ENCODE data around the gene ACE. TPM values are rescaled to one million over a fixed set of nuclear protein-coding genes. Genes with fewer than 3 reads are reported as not detected.

Gene ACE
- polyA plus RNA-seq, 1 donor (not counting 4 experiments of a cell fraction or from before 2014, with no cell fraction given) = 0.07 TPM

DNA sequence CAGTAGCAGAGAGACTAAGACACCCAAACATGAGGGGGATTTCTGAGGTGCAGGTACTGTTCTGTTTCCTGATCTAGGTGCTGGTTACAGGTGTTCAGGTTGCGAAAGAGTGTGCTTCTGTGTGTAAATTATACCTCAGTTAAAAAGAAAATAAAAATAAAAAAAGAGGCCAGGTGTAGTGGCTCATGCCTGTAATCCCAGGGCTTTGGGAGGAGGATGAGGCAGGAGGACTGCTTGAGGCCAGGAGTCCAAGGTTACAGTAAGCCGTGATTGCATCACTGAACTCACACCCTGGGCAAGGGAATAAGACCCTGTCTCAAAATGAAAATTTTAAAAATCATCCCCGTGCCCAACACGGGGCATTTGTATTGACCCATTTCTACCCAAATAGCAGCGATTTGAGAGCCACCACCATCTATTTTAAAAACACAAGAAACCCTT, 70.2 kb downstream of the ACE start:
- TF ChIP-seq EZH2 (IDR thresholded peaks at IDR 0.05; ENCODE audit: low read length) = no peak
- TF ChIP-seq CTCF (optimal IDR thresholded peaks at IDR 0.05 in 1 of 3, IDR thresholded peaks at IDR 0.05 in 1 of 3, conservative IDR thresholded peaks at IDR 0.05 in 1 of 3; ENCODE audit: extremely low read depth in 1 of 3, insufficient read depth in 2 of 3, low read length in 3 of 3) = no peak
- Histone ChIP-seq H3K4me3 (ENCODE audit: control insufficient read depth in 2 of 3, extremely low read depth in 1 of 3, insufficient read depth in 2 of 3, low read depth in 1 of 3, low read length in 3 of 3) (no peak overlapping the region), H4K20me1 (ENCODE audit: control insufficient read depth, extremely low read depth, insufficient read depth, low read length) (no peaks in the 10 kb centered on the region), H3K9me3 (ENCODE audit: control insufficient read depth, low read depth, low read length) (no peaks in the 10 kb centered on the region), H3K36me3 (ENCODE audit: control insufficient read depth in 2 of 2, extremely low read depth in 1 of 2, insufficient read depth in 2 of 2, low read length in 2 of 2) (no peaks in the 10 kb centered on the region), H3K27ac (ENCODE audit: control insufficient read depth, insufficient read depth, low read length) (no peak overlapping the region), H3K27me3 (ENCODE audit: control insufficient read depth, extremely low read depth, insufficient read depth, low read length) (no peaks in the 10 kb centered on the region), H3K4me2 (ENCODE audit: control insufficient read depth, extremely low read depth, insufficient read depth, low read depth, low read length) (no peak overlapping the region), H3K9me1 (ENCODE audit: control insufficient read depth, extremely low read depth, insufficient read depth, low read length) (no peaks in the 10 kb centered on the region), H2AFZ (ENCODE audit: control insufficient read depth, low read length) (no peak overlapping the region), H3K4me1 (ENCODE audit: control insufficient read depth, extremely low read depth, insufficient read depth, low read length) (peaks cover 8% of the 10 kb centered on the region), H3K79me2 (ENCODE audit: control insufficient read depth, insufficient read depth, low read length) (peaks cover 16% of the 10 kb centered on the region), H3K9ac (ENCODE audit: control insufficient read depth, extremely low read depth, insufficient read depth, low read length) (no peak overlapping the region)
- dilution Hi-C loops (cut with MboI; ENCODE audit: extremely low pct_ligation_motif_present, low sequenced_read_pairs) = no loop called here
- FAIRE-seq = no peak
- no peak for DNase-seq (ENCODE audit: low read depth, low spot score)

Other genes starting within 250 kb of the ACE start
- gene CYB561, start 30.8 kb upstream of the ACE start, polyA plus RNA-seq = 14.4 to 21.8 TPM (median 19.4 TPM) in 3 replicates
- gene KCNH6, start 46.3 kb downstream of the ACE start, polyA plus RNA-seq = not detected in 3 replicates
- gene DCAF7, start 73.4 kb downstream of the ACE start, polyA plus RNA-seq = 20.6 to 51.1 TPM (median 32.6 TPM) in 3 replicates
- gene TACO1, start 123.8 kb downstream of the ACE start, polyA plus RNA-seq = 17.8 to 27.2 TPM (median 23.5 TPM) in 3 replicates
- 9.8 to 10.2 TPM (median 10.0 TPM) in 3 replicates for gene MAP3K3, start 145.4 kb downstream of the ACE start, polyA plus RNA-seq
- gene LIMD2, start 223.1 kb downstream of the ACE start, polyA plus RNA-seq = 1.6 to 3.5 TPM (median 3.3 TPM) in 3 replicates